Measurements from ENCODE around the gene TASL.

Gene TASL

DNA sequence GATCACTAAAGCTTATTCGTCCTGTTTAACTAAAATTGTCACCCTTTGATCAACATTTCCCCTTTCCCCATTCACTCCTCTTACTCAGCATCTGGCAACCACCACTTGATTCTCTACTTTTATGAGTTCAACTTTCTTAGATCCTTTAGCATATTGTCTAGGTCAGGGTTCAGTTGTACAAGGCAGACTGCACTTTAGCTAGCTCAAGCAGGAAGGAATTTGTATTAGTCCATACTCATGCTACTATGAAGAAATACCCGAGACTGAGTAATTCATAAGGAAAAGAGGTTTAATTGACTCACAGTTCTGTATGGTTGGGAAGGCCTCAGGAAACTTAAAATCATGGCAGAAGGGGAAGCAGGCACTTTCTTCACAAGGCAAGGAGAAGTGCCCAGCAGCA, 44.3 kb downstream of the TASL start:
- Mint-ChIP-seq H3K9me3 (ENCODE audit: low read depth) (no peaks in the 10 kb centered on the region), H3K4me1 (ENCODE audit: low read depth) (no peaks in the 10 kb centered on the region), H3K27me3 (peaks cover 2% of the 10 kb centered on the region), H3K36me3 (no peaks in the 10 kb centered on the region), H3K4me3 (no peak overlapping the region), H3K27ac (no peak overlapping the region)

DNA sequence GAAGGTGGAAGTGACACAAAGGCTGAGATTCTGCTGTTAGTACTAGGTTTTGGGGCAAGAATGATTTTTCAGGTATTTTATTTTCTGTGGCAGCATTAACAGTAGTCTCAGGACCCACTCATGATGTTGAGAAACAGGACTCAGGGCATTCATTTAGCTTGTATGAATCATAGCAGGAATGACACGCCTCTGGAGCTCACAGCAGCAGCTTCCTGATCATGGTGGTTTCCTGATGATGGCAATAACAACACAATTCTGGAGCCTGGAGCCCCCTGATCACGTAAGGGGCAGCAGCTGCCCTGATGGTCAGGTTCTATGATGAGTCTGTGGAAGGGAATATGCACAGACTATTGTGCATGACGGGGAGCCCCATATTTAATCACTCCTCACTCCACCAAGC, 47.0 kb downstream of the TASL start:
- no peak overlapping the region for H3K4me3 Mint-ChIP-seq
- H3K9me3 Mint-ChIP-seq (ENCODE audit: low read depth) = no peaks in the 10 kb centered on the region
- H3K4me1 Mint-ChIP-seq (ENCODE audit: low read depth) = no peaks in the 10 kb centered on the region
- no peaks in the 10 kb centered on the region for H3K36me3 Mint-ChIP-seq
- H3K27ac Mint-ChIP-seq = no peak overlapping the region
- H3K27me3 Mint-ChIP-seq = no peaks in the 10 kb centered on the region

DNA sequence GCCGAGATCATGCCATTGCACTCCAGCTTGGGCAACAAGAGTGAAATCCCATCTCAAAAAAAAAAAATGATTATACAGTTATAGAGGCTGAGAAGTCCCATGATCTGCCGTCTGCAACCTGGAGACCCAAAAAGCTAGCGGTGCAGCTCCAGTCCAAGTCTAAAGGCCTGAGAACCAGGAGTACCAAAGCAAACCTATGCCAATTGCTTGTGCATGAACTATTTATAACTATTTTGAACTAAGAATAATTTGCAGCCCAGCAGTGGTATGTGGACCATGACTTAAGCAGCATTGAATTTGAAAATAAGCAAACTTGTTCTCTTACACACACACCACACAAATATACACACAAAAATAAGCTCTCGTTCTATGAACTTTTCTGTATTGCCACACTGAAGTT, 51.8 kb downstream of the TASL start:
- Mint-ChIP-seq H3K36me3 (no peaks in the 10 kb centered on the region), H3K9me3 (ENCODE audit: low read depth) (no peaks in the 10 kb centered on the region), H3K4me3 (no peak overlapping the region), H3K4me1 (ENCODE audit: low read depth) (no peaks in the 10 kb centered on the region), H3K27me3 (no peaks in the 10 kb centered on the region), H3K27ac (no peak overlapping the region)

DNA sequence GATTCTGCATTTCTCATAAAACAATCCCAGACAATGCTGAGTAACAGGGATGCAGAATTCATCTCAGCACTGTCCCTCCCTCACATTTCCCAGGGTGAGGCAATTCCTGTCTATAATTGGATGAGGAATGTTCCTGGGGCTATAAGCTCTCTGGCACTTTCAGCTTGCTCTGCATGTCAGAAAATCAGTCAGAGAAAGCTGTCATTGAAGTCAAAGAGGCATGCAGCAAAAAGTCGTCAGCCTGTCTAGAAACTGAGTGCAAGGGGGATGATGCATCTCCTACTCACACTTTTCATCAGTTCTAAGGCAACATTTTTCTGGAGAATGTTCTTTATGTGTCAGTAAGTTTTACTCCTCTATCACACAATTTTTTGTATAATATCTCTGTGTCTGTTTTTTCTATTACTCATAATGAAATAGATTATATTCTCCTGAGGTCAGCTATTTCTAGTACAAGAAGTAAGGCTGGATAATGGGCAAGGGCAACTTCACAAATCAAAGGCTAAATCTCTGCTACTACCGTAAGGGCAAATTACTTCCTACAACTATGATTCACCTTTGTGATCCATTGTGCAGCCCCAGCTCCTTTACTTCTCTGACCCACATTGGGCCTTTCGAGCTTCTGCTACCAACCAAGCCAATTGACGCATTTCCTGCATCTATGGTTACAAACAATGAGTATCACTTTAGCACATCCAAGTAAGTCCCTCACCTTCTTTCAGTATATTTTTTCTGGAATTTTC, 56.0 kb downstream of the TASL start:
- Mint-ChIP-seq H3K4me3 (no peak overlapping the region), H3K36me3 (no peaks in the 10 kb centered on the region), H3K9me3 (ENCODE audit: low read depth) (no peaks in the 10 kb centered on the region), H3K27ac (no peak overlapping the region), H3K27me3 (no peaks in the 10 kb centered on the region), H3K4me1 (ENCODE audit: low read depth) (no peaks in the 10 kb centered on the region)

DNA sequence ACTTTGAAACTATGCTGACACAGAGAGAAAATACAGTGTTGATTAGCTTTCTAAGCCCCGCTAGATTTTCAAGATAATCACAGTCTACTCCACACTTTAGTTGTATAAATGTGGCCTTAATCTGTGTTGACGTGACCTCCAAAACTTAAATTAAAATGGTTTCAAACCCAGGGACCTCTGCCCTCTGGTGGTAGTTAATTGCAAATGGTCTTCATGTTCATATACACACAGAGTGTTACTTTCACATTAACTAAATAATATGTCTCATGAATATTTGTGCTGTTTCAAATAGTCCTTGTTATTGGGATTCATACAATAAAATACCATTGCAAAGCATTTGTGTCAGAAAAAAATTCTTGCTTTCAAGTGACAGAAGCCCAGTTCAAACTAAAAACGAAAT, 64.3 kb downstream of the TASL start:
- no peaks in the 10 kb centered on the region for H3K27me3 Mint-ChIP-seq
- no peak overlapping the region for H3K27ac Mint-ChIP-seq
- no peaks in the 10 kb centered on the region for H3K36me3 Mint-ChIP-seq
- no peaks in the 10 kb centered on the region for H3K4me1 Mint-ChIP-seq (ENCODE audit: low read depth)
- H3K9me3 Mint-ChIP-seq (ENCODE audit: low read depth) = no peaks in the 10 kb centered on the region
- no peak overlapping the region for H3K4me3 Mint-ChIP-seq

Measured in activated naive CD8-positive, alpha-beta T cell (primary cell).